Motor neuron (in vitro differentiated cells): ENCODE results near the gene RARA. TPM values are rescaled to one million over a fixed set of nuclear protein-coding genes. Genes with fewer than 3 reads are reported as not detected.
"Not testable (repeated sequence)": the region's sequence is repeated elsewhere in the genome, so short reads cannot be mapped to it uniquely, and the experiment has no call there.

Source experiments
- ATAC-seq, 8 experiments: fragments of 200-7000 bp; cut with Tn5 transposase; replicated peaks in 6 of 8; 2 replicates each; pipeline ENCODE4 v1.8.0; 2021; ENCODE audit warnings: mild to moderate bottlenecking in 8 of 8, moderate library complexity in 8 of 8
- H3K27ac ChIP-seq, 2 donors: fragments of 250-450 bp; sonication (Bioruptor Pico); 2 replicates each; pipeline ENCODE4 v1.9.0; 2021; ENCODE audit warnings: antibody characterized with exemption in 2 of 2, mild to moderate bottlenecking in 2 of 2, moderate library complexity in 1 of 2
- H3K4me1 ChIP-seq, 2 donors: fragments of 250-450 bp; sonication (Bioruptor Pico); replicated peaks in 1 of 2; 2 replicates each; pipeline ENCODE4 v1.6.1; 2021; ENCODE audit warnings: antibody characterized with exemption in 2 of 2, mild to moderate bottlenecking in 2 of 2, moderate library complexity in 1 of 2
- H3K4me3 ChIP-seq, 5 donors: fragments of 250-450 bp; sonication (Bioruptor Pico); 2 replicates each; pipeline ENCODE4 v1.9.0; 2021; ENCODE audit warnings: antibody characterized with exemption in 5 of 5, mild to moderate bottlenecking in 5 of 5, moderate library complexity in 4 of 5
- WGBS, 10 experiments: fragments of 450-650 bp; shearing (Covaris generic); methylation state at CpG; one replicate each; pipeline ENCODE4 v1.0.0; 2022; 5-methylcytosine and 5-hydroxymethylcytosine counted together
- in situ Hi-C, 9 experiments: fragments of 400-800 bp; cut with MboI; loops; one replicate each; pipeline ENCODE4 v1.15.0; 2021; ENCODE audit warnings: low sequenced_read_pairs in 9 of 9, low pct_unique_long_range_greater_than_20kb in 2 of 9; ENCODE audit not compliant: unreplicated experiment in 9 of 9
- total RNA-seq, 8 experiments: library from RNA; unstranded; fragments of 300-600 nt; gene quantifications; 2 replicates each; pipeline versions ENCODE4 v1.2.3 to v1.2.4, GENCODE V29; 2022

RARA gene
- total RNA-seq, 8 experiments from 2014 or later = 28.0 to 45.8 (median 32.9) TPM

DNA sequence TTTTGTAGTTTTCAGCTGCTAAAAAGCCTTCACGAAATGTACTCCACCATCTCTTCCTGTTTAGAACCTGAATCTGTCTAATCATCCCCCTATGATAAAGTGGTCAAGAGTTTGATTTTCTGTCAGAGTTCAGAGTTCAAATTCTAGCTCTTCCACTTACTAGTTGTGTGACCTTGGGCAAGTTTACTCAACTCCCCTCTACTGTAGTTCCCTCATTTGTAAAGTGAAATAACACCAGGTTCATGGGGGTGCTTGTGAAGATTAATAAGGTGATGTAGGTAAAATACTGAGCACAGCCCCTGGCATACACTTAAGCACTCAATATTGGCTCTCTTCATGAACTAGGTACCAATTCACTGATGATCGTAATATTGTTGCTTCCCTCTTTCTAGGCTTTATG lies 22.5 kb upstream of the RARA start:
- 50 to 100% (median 100%) methylated on average over 1 to 2 of the region's 2 CpGs for WGBS, 10 experiments
- in situ Hi-C loops = loop anchor here in 5 of 9 experiments (5.0 to 25.0 kb wide), 3 partner anchors 82 to 274 kb away; partner anchors contain the start of gene CSF3 (in 3 of the 5)
- H3K27ac ChIP-seq = no peak overlapping the region
- no peak for ATAC-seq
- H3K4me3 ChIP-seq = no peak overlapping the region
- H3K4me1 ChIP-seq = peaks cover 7 to 12% of the 10 kb centered on the region in 2 donors

DNA sequence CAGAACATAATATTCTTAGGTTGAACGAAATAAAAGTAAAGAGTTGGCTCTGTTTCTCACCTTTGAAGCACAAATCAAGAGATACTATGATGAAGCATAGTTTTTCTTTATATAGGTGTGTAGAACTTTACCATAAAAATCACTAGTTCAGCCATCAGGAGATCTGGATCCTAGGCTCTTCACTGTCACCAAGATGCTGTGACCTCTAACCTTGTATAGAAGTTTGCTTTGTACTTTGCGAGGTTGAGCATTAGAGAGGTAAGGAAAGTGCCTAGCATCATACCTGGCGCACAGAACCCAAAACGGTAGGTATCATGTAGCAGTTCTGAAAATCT lies 21.9 kb upstream of the RARA start:
- Histone ChIP-seq H3K27ac (no peak overlapping the region), H3K4me1 (peaks cover 7 to 12% of the 10 kb centered on the region in 2 donors), H3K4me3 (peak overlapping the region in 3 of 5 donors; percentile 7 to 17 (median 14))
- no peak for ATAC-seq
- in situ Hi-C loops = loop anchor here in 5 of 9 experiments (5.0 to 25.0 kb wide), 3 partner anchors 82 to 275 kb away; partner anchors contain the start of gene CSF3 (in 3 of the 5)
- WGBS, 10 experiments = 0 to 92% (median 37%) methylated on average over 1 to 4 of the region's 4 CpGs; no CpG with 5 or more reads in 1 of the 10 experiments

DNA sequence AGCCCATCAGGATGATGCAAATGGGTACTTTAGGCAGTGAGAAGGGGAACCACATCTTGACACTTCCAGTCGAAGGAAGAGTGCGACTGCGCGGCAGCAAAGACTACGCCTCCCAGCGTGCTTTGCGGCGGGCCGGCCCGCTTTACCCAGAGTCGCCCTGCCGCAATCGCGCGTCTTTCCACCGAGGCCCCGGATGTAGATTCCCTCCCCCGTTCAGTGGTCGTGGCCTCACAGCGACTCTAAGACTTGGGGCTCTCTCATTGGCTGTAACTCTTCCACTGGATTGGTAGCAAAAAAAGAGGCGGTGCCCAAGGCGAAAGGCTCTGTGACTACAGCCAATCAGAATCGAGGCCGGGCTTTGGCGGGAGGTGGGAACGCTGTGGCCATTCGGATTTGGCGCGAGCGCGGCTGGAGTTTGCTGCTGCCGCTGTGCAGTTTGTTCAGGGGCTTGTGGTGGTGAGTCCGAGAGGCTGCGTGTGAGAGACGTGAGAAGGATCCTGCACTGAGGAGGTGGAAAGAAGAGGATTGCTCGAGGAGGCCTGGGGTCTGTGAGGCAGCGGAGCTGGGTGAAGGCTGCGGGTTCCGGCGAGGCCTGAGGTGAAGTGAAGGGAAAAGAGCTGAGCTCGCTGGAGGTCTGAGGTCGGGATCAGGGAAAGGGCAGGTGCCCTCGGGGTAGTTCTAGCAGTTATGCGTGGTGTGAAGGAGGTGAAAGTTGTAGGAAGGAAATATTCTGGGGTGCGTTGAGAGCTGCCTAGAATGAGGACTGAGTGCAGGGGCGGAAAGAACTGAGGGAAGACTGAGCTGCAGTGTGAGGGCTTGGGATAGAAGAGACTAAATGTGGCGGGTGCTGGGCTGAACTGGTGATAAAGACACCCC lies 21.2 kb upstream of the RARA start, which contains the start of gene CDC6:
Gene CDC6, plus strand, starts transcription at position 386 of the 876 bp plus-strand sequence. CDS start 1,542 bp downstream, outside the sequence.
- ATAC-seq = peak; percentile 78 to 97 (median 96)
- peaks cover 7 to 12% of the 10 kb centered on the region in 2 donors for H3K4me1 ChIP-seq
- peak within 1 kb of the TSS; percentile 36 to 53 (median 45) for H3K4me3 ChIP-seq
- in situ Hi-C loops = loop anchor here in 5 of 9 experiments (5.0 to 25.0 kb wide), 3 partner anchors 83 to 275 kb away; partner anchors contain the start of gene CSF3 (in 3 of the 5)
- 0 to 1% (median 0%) methylated on average over 2 to 20 of the region's 47 CpGs; no CpG with 5 or more reads in 1 of the 10 experiments for WGBS, 10 experiments
- no peak within 1 kb of the TSS for H3K27ac ChIP-seq

DNA sequence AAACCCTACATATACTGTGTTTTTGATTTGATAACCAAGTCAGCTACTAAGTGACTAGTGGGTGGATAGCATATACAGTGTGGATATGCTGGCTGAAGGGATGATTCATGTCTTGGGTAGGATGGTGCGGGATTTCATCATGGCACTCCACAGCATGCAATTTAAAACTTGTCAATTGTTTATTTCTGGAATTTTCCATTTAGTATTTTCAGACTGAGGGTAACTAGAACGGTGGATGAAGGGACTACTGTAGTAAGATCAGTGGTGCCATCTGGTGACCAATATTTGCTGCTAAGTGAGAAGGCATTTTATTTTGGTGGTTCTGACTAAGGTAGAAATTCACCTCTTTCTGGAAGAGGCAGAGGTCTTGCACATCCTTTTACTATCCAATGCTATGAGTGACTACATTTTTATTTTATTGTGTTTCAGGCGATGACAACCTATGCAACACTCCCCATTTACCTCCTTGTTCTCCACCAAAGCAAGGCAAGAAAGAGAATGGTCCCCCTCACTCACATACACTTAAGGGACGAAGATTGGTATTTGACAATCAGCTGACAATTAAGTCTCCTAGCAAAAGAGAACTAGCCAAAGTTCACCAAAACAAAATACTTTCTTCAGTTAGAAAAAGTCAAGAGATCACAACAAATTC lies 18.2 kb upstream of the RARA start:
- 0 to 94% (median 50%) methylated on average over 1 to 4 of the region's 4 CpGs; no CpG with 5 or more reads in 1 of the 10 experiments for whole genome bisulfite sequencing, 10 experiments
- ATAC-seq = peak in 4 of 8 experiments; percentile 4 to 44 (median 20)
- in situ Hi-C loops = loop anchor here in 4 of 9 experiments (5.0 to 25.0 kb wide), 3 partner anchors 86 to 278 kb away; partner anchors contain the start of gene CSF3 (in 3 of the 4)
- Histone ChIP-seq H3K4me3 (no peak overlapping the region), H3K27ac (no peak overlapping the region), H3K4me1 (no peaks in the 10 kb centered on the region)

DNA sequence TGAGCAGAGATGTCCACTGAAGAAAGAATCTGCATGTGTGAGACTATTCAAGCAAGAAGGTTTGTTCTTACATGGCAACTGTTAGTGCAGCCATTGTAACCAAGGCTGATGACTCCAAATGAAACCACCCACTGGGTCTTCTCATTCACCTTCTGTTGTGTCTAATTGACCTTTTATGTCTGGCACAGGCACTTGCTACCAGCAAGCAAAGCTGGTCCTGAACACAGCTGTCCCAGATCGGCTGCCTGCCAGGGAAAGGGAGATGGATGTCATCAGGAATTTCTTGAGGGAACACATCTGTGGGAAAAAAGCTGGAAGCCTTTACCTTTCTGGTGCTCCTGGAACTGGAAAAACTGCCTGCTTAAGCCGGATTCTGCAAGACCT lies 17.7 kb upstream of the RARA start:
- Histone ChIP-seq H3K27ac (no peak overlapping the region), H3K4me3 (no peak overlapping the region), H3K4me1 (no peaks in the 10 kb centered on the region)
- ATAC-seq = no peak
- in situ Hi-C loops = loop anchor here in 4 of 9 experiments (5.0 to 25.0 kb wide), 3 partner anchors 86 to 279 kb away; partner anchors contain the start of gene CSF3 (in 3 of the 4)
- WGBS, 10 experiments = 40 to 100% (median 73%) methylated on average over 1 to 2 of the region's 2 CpGs; no CpG with 5 or more reads in 2 of the 10 experiments

DNA sequence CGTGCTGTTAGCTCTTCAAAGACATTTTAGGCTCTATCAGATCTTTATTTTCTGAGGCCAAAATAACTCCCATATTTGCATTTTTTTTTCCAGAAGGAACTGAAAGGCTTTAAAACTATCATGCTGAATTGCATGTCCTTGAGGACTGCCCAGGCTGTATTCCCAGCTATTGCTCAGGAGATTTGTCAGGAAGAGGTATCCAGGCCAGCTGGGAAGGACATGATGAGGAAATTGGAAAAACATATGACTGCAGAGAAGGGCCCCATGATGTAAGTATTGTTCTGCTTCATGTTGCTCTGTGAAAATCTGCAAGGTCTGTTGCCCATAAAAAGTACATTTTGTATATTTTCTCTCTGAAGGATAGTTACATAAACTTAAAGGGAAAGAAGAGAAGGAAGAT lies 15.6 kb upstream of the RARA start:
- ATAC-seq = no peak
- Histone ChIP-seq H3K4me1 (no peaks in the 10 kb centered on the region), H3K4me3 (no peak overlapping the region), H3K27ac (no peak overlapping the region)
- in situ Hi-C loops = loop anchor here in 4 of 9 experiments (5.0 to 25.0 kb wide), 3 partner anchors 89 to 281 kb away; partner anchors contain the start of gene CSF3 (in 3 of the 4)
- WGBS, 10 experiments = 50 to 100% (median 100%) methylated on average over 1 of the region's 1 CpG; no CpG with 5 or more reads in 1 of the 10 experiments

DNA sequence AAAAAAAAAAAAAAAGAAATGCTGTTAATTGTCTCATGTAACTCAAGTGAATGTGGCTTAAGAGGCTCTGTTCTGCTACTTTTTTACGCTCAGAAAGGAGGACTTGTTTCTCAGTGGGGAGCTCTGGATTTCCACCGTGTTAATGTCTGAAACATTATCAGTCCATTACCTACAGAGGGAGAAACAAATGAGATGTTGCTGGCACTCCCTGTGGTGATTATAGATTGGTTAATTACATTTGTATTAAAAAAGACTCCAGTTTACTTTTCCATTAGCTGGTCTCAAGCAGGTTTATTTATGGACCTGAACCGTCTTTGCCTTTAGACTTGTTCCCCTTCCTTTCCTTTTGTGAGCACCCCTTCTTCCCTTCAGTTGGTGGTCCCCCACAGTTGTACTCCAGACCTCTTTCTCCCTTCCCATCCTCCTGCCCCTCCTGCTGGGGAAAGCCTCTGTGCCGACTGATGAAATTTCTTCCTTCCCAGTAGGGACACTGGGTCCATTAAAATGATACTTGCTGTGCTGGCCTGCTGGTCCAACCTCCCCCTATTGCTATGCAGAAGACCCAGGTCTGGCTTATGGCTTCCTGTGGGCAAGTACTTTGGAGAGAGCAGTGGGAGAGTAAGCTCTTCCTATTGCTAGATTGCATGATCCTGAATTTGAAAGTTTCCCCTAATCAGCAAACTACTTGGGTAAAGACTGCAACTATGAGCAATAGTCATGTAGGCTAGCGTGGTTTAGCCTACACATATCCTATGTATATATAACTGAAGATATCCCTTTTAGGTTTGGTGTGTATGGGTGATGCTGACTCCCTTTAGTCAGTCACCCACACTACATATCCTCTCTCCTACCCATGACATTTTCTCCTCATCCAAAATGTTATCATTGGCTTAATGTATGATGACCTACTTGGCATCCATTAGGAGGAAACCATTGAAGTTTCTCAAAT lies 13.2 kb upstream of the RARA start:
- Histone ChIP-seq H3K4me3 (no peak overlapping the region), H3K4me1 (no peaks in the 10 kb centered on the region), H3K27ac (no peak overlapping the region)
- in situ Hi-C loops = loop anchor here in 3 of 9 experiments (10.0 to 25.0 kb wide), 2 partner anchors 91 to 283 kb away; partner anchors contain the start of gene CSF3 (in 3 of the 3)
- WGBS, 10 experiments = 0 to 91% (median 62%) methylated on average over 1 to 5 of the region's 5 CpGs
- ATAC-seq = peak in 1 of 8 experiments; percentile 17

DNA sequence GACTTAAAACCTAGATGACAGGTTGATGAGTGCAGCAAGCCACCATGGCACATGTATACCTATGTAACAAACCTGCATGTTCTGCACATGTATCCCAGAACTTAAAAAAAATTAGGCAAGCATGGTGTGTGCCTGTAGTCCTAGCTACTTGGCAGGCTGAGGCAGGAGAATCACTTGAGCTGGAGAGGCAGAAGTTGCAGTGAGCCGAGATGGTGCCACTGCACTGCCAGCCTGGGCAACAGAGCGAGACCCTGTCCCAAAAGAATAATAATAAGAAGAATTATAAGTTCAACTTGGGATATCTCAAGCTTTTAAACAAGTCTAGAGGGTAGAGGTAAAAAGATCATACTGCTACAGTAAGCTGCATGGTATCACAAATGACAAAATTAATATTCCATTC lies 11.5 kb upstream of the RARA start:
- Histone ChIP-seq H3K4me3 (no peak overlapping the region), H3K4me1 (no peaks in the 10 kb centered on the region), H3K27ac (no peak overlapping the region)
- in situ Hi-C loops = loop anchor here in 3 of 9 experiments (10.0 to 25.0 kb wide), 2 partner anchors 93 to 285 kb away; partner anchors contain the start of gene CSF3 (in 3 of the 3)
- WGBS, 10 experiments = 72 to 100% (median 95%) methylated on average over 2 of the region's 2 CpGs; no CpG with 5 or more reads in 6 of the 10 experiments
- no peak for ATAC-seq

DNA sequence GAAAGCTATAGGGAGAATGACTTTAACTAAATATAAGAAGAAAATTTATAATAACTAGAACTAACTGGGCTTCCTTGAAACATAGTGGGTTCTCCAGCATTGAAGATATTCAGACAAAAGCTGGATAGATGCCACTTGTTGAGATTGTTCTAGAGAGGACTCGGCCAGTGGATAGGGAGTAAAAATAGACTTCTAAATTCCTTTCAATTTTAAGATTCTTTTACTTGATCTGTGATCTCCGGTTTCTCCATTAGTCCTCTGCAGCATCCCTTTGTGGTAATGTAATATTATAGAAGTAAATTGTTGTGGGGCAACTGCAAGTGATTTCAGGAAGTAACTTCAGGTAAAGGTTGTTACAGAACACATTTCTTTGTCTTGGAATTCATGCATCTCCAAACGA lies 10.3 kb upstream of the RARA start:
- no peak overlapping the region for H3K4me3 ChIP-seq
- H3K27ac ChIP-seq = no peak overlapping the region
- ATAC-seq = no peak
- H3K4me1 ChIP-seq = peaks cover 5 to 8% of the 10 kb centered on the region in 2 donors
- 34 to 100% (median 74%) methylated on average over 1 to 3 of the region's 3 CpGs for WGBS, 10 experiments
- in situ Hi-C loops = loop anchor here in 3 of 9 experiments (10.0 to 25.0 kb wide), 2 partner anchors 94 to 286 kb away; partner anchors contain the start of gene CSF3 (in 3 of the 3)

DNA sequence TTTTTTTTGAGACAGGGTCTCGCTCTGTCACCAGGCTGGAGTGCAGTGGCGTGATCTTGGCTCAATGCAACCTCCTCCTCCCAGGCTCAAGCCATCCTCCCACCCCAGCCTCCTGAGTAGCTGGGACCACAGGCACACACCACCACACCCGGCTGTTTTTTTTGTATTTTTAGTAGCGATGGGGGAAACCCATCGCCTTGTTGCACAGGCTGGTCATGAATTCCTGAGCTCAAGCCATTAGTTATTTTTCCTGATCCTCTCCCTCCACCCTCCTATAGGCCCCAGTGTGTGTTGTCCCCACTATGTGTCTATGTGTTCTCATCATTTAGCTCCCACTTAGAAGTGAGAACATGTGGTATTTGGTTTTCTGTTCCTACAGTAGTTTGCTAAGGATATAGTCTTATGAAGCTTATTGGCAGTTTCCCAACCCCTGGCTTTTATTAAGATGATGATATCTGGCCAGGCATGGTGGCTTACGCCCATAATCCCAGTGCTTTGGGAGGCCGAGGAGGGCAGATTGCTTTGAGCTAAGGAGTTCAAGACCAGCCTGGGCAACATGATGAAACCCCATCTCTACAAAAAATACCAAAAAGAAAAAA lies 9.7 kb upstream of the RARA start:
- in situ Hi-C loops = loop anchor here in 3 of 9 experiments (10.0 to 25.0 kb wide), 2 partner anchors 94 to 287 kb away; partner anchors contain the start of gene CSF3 (in 3 of the 3)
- H3K4me1 ChIP-seq = peaks cover 10 to 13% of the 10 kb centered on the region in 2 donors
- not testable (repeated sequence) for H3K27ac ChIP-seq, ATAC-seq, H3K4me3 ChIP-seq
- 80 to 100% (median 99%) methylated on average over 1 to 5 of the region's 7 CpGs for WGBS, 10 experiments

DNA sequence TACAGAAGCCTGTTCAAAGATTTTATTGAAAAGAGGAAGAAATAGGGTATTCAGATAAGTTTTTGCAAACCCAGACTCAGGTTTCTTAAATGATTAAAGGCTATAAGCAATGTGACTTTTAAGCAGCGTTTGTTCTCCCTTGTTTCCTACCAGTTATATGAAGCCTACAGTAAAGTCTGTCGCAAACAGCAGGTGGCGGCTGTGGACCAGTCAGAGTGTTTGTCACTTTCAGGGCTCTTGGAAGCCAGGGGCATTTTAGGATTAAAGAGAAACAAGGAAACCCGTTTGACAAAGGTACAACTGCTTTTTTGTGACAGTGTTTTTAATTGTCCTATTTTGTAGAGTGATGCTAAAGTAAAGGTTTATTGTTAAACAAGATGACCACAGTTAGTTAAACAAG lies 7.7 kb upstream of the RARA start:
- peaks cover 16 to 23% of the 10 kb centered on the region in 2 donors for H3K4me1 ChIP-seq
- no peak overlapping the region for H3K27ac ChIP-seq
- ATAC-seq = peak in 1 of 8 experiments; percentile 36
- in situ Hi-C loops = loop anchor here in 5 of 9 experiments (5.0 to 10.0 kb wide), 3 partner anchors 51 to 233 kb away; no protein-coding TSS in a partner anchor
- WGBS, 10 experiments = 30 to 100% (median 70%) methylated on average over 1 to 4 of the region's 4 CpGs; no CpG with 5 or more reads in 1 of the 10 experiments
- no peak overlapping the region for H3K4me3 ChIP-seq
